IPS-NIHi11 (cell line): ENCODE measurements around the gene MAP4K3.
"Not testable (repeated sequence)": the region's sequence is repeated elsewhere in the genome, so short reads cannot be mapped to it uniquely, and the experiment has no call there.

Source experiments
- DNase-seq: peaks from one replicate; pipeline ENCODE4 v3.0.0; 2012; ENCODE audit warnings: mixed read lengths, low spot score

The MAP4K3 gene

GRCh38 chr2:39370101-39370500, 67.0 kb downstream of the MAP4K3 start:
- no peak for DNase-seq

- no peak for DNase-seq
Measured at GRCh38 chr2:39368846-39369245, 68.2 kb downstream of the MAP4K3 start.

GRCh38 chr2:39368376-39368775, 68.7 kb downstream of the MAP4K3 start:
- no peak for DNase-seq

GRCh38 chr2:39362595-39362994, 74.5 kb downstream of the MAP4K3 start:
- DNase-seq: no peak

- DNase-seq: no peak
Measured at GRCh38 chr2:39361511-39361910, 75.6 kb downstream of the MAP4K3 start.

GRCh38 chr2:39360342-39360741, 76.7 kb downstream of the MAP4K3 start:
- not testable (repeated sequence) for DNase-seq

- DNase-seq: no peak
Measured at GRCh38 chr2:39359453-39360038, 77.5 kb downstream of the MAP4K3 start.

GRCh38 chr2:39356922-39357639, 80.0 kb downstream of the MAP4K3 start:
- DNase-seq: no peak

- DNase-seq: no peak
Measured at GRCh38 chr2:39350658-39351057, 86.4 kb downstream of the MAP4K3 start.

GRCh38 chr2:39338502-39338901, 98.6 kb downstream of the MAP4K3 start:
- DNase-seq: no peak

- no peak for DNase-seq
Measured at GRCh38 chr2:39335930-39336329, 101.2 kb downstream of the MAP4K3 start.

- no peak for DNase-seq
Measured at GRCh38 chr2:39334978-39335377, 102.1 kb downstream of the MAP4K3 start.

- no peak for DNase-seq
Measured at GRCh38 chr2:39334529-39334928, 102.6 kb downstream of the MAP4K3 start.

GRCh38 chr2:39326644-39327043, 110.4 kb downstream of the MAP4K3 start:
- no peak for DNase-seq

GRCh38 chr2:39325966-39326365, 111.1 kb downstream of the MAP4K3 start:
- no peak for DNase-seq

GRCh38 chr2:39321056-39322035, 115.7 kb downstream of the MAP4K3 start:
- not testable (repeated sequence) for DNase-seq

GRCh38 chr2:39320162-39320561, 116.9 kb downstream of the MAP4K3 start:
- DNase-seq: no peak

GRCh38 chr2:39313575-39313974, 123.5 kb downstream of the MAP4K3 start:
- no peak for DNase-seq

GRCh38 chr2:39311469-39311868, 125.6 kb downstream of the MAP4K3 start:
- DNase-seq: no peak

- DNase-seq: no peak
Measured at GRCh38 chr2:39308778-39309177, 128.3 kb downstream of the MAP4K3 start.

- DNase-seq: no peak
Measured at GRCh38 chr2:39306626-39307025, 130.5 kb downstream of the MAP4K3 start.

- DNase-seq: no peak
Measured at GRCh38 chr2:39304729-39305128, 132.4 kb downstream of the MAP4K3 start.

GRCh38 chr2:39304200-39304599, 132.9 kb downstream of the MAP4K3 start:
- DNase-seq: no peak
